Measurements from ENCODE around the gene MMP8. TPM values are rescaled to one million over a fixed set of nuclear protein-coding genes. Genes with fewer than 3 reads are reported as not detected.

MMP8 gene
- total and polyA plus RNA-seq, 2 experiments from 2014 or later: not detected

GRCh38 chr11:102683277-102683676 is 41.5 kb downstream of the MMP8 start:
- H3K27me3 Mint-ChIP-seq (ENCODE audit: insufficient read depth, low read depth, poor library complexity): no peaks in the 10 kb centered on the region
- no peaks in the 10 kb centered on the region for H3K36me3 ChIP-seq (ENCODE audit: insufficient read depth)
- no peak overlapping the region for H2AFZ ChIP-seq
- H4K20me1 ChIP-seq (replicated peaks; ENCODE audit: insufficient read depth): no peaks in the 10 kb centered on the region
- peaks cover 13% of the 10 kb centered on the region; the same call in 1 of the 2 replicates for H3K4me1 ChIP-seq (ENCODE audit: insufficient read depth)
- peak; percentile 24 to 68; a peak in 2 of 4 replicates for TF ChIP-seq CTCF (conservative IDR thresholded peaks at IDR 0.05; ENCODE audit: low read depth in 2 of 2)
- peak; percentile 61; the same call in 1 of the 2 replicates for TF ChIP-seq ZNF462 (CRISPR knock-in tag; IDR thresholded peaks at IDR 0.05)
- TF ChIP-seq ETS1 (IDR thresholded peaks at IDR 0.05): no peak
- ATAC-seq (peak; percentile 64), DNase-seq (ENCODE audit: low spot score) (peak; percentile 34)
- no peak overlapping the region for H3K27ac Mint-ChIP-seq
- no peak overlapping the region for H3K4me3 ChIP-seq
- peaks cover 8% of the 10 kb centered on the region for H3K9me3 Mint-ChIP-seq
- no peak overlapping the region for H3K4me2 ChIP-seq
- no peaks in the 10 kb centered on the region for H3K9me2 ChIP-seq (ENCODE audit: insufficient read depth)
- no peaks in the 10 kb centered on the region for H3F3A ChIP-seq (replicated peaks; ENCODE audit: low read depth)
- H3K27ac ChIP-seq (ENCODE audit: low read depth): no peak overlapping the region
- no peaks in the 10 kb centered on the region for H3K27me3 ChIP-seq (ENCODE audit: insufficient read depth)
- H3K36me3 Mint-ChIP-seq (ENCODE audit: low read depth): peaks cover 6% of the 10 kb centered on the region; the same call in 1 of the 3 replicates
- H3K4me3 Mint-ChIP-seq: no peak overlapping the region
- H3K4me1 Mint-ChIP-seq: peaks cover 31% of the 10 kb centered on the region
- no peaks in the 10 kb centered on the region for H3K79me2 ChIP-seq (replicated peaks; ENCODE audit: insufficient read depth)
